GM19463 (cell line): ENCODE data around the gene TEX29.

Experiments
- ATAC-seq: cut with Tn5 transposase; IDR thresholded peaks from one replicate; pipeline ENCODE4 v1.9.1; 2021; ENCODE audit warnings: mild to moderate bottlenecking, moderate library complexity; ENCODE audit not compliant: unreplicated experiment

Gene TEX29

GRCh38 chr13:111339366-111340143, 19.1 kb downstream of the TEX29 start:
- no peak for ATAC-seq

DNA sequence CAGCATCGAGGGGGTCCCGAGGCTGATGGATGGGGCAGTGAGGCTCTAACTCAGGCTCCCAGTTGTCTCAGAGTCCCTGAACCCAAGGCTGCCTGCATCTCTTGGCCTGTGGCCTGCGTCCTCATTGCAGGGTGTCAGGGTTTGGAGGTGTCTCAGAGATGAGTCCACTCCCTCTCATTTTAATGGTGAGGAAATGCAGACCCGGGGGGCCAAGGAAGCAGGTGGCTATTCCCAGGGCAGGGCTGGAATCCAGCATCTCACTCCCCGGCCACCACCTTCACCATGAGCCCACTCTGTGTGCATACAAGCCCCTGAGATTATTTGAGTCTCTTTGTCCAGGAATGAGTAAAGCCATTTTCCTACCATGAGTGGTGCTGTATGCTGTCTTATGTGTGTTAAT, 21.4 kb downstream of the TEX29 start:
- ATAC-seq = no peak

- ATAC-seq = no peak
Measured at GRCh38 chr13:111342721-111343120, 22.3 kb downstream of the TEX29 start.

GRCh38 chr13:111343186-111343805, 22.9 kb downstream of the TEX29 start:
- ATAC-seq = no peak

GRCh38 chr13:111344471-111345191, 24.2 kb downstream of the TEX29 start:
- ATAC-seq = no peak

- ATAC-seq = no peak
Measured at GRCh38 chr13:111345682-111346081, 25.2 kb downstream of the TEX29 start.

DNA sequence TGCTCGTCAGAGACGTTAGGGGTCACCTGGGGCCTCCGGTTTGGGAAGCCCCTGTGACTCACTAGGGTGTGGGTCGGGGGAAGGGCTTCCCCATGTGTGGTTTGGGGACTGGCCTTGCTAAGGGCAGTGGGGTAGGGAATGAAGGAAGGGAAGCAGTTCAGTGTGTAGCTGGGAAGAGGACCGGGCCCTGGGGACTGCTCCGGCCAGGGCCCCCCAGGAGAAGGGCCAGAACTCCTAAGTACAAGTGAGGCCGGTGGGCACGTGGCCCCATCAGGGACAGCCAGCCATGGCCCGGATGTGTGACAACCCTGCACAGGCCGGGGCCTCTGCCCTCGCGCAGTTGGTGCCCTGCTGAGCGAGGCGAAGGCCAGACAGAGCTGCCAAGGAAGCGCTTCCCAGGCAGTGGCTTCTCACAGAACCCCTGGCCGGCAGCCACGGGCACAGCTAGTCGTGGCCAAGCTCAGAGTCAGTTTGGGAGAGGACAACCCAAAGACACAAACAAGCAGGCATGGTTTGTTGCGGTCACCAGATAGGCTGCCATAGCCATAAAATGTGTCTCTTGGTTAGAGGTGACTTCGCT, 25.7 kb downstream of the TEX29 start:
- no peak for ATAC-seq

- ATAC-seq = no peak
Measured at GRCh38 chr13:111347438-111347837, 27.0 kb downstream of the TEX29 start.

DNA sequence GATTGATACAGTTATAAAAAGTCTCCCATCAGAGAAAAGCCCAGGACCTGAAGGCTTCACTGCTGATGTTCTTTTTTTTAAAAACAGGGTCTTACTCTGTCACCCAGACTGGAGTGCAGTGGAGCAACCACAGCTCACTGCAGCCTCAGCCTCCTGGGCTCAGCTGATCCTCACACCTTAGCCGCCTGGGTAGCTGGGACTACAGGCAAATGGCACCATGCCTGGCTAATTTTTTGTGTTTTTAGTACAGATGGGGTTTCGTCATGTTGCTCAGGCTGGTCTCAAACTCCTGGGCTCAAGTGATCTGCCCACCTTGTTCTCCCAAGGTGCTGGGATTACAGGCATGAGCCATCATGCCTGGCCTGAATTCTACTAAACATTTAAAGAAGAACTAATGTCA, 33.1 kb downstream of the TEX29 start:
- no peak for ATAC-seq

DNA sequence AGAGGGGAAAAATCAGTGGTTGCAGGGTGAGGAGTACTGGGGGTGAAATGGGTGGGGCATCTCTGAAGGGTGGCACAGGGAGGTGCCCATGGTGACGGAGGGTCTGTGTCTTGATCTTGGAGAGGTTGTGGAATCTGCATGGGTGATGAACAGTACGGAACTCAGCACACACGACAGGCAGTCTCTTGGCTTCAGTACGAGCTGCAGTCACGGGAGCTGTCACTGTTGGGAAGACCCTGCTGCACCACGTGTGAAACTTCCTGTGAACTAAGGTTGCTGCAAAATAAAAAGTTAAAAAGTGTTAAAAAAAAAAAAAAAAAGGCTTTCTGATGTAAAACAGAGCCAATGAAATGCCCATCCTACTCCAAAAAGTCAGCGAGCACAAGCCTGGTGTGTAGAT, 34.3 kb downstream of the TEX29 start:
- ATAC-seq = no peak

GRCh38 chr13:111356795-111357194, 36.4 kb downstream of the TEX29 start:
- no peak for ATAC-seq

GRCh38 chr13:111359237-111359915, 38.9 kb downstream of the TEX29 start:
- ATAC-seq = no peak

DNA sequence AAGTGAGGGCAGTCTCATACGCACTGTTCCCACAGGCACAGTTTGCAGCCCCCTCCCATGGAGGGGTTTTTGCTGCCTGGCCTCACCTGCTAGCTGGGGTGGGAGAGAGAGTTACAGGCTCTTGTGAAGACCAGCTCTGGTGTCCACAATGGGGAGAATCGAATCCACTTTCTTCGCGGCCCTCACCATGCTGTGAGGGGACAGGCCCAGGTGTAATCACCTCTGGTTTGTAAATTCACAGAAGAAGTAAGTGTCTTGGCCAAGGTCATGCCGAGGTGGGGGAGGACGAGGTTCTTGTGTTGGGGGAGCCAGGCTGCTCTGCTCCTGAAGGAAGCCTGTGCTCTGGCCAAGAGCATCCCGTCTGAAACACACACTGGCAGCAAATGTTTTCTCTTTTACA, 39.5 kb downstream of the TEX29 start:
- no peak for ATAC-seq

GRCh38 chr13:111360452-111360851, 40.0 kb downstream of the TEX29 start:
- no peak for ATAC-seq

GRCh38 chr13:111361046-111361872, 40.8 kb downstream of the TEX29 start:
- no peak for ATAC-seq

GRCh38 chr13:111361873-111362648, 41.6 kb downstream of the TEX29 start:
- no peak for ATAC-seq

DNA sequence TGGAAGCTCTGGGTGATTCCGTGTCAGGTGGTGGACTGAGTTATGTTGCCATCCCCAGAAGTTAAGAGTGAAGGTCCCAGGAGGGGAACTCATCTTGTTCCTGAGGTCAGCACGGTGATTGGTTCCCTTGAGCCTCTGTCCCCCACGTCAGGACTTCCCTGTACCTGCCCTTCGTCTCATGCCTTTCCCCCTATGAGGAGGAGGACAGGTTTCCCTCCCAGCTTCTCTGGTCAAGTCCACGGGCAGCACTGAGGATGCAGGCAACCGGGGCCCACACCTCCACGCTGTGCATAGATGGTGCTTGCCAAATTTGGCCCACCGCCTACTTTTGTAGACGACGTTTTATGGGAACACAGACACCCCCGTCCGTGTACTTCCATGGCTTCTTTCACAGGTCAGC, 42.7 kb downstream of the TEX29 start:
- no peak for ATAC-seq

DNA sequence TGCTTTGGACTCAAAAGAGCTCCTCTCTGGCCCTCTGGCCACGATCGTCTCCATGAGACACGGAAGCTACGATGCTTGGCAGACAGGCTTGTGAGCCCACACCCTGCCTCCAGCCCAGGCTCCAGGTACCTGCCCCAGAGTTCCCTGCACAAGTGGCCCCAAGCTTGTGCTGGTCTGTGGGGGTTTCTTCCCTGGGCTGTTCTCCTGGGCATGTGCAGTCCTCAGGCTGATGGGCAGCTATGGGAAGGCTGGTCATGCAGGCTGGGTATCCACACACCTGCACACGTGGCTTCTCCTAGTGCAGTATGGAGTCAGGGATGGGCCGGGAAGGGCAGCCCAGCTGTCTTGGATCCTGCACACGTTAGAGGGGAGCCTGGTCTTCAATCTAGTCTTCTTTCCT, 43.1 kb downstream of the TEX29 start:
- no peak for ATAC-seq
